IPS DF 4.7 (cell line): ENCODE data around the gene LIME1.

Experiments used
- DNase-seq: peaks from one replicate; pipeline ENCODE4 v3.0.0-alpha.2; 2013; ENCODE audit warnings: low spot score; ENCODE audit errors: extremely low read depth

Gene LIME1

DNA sequence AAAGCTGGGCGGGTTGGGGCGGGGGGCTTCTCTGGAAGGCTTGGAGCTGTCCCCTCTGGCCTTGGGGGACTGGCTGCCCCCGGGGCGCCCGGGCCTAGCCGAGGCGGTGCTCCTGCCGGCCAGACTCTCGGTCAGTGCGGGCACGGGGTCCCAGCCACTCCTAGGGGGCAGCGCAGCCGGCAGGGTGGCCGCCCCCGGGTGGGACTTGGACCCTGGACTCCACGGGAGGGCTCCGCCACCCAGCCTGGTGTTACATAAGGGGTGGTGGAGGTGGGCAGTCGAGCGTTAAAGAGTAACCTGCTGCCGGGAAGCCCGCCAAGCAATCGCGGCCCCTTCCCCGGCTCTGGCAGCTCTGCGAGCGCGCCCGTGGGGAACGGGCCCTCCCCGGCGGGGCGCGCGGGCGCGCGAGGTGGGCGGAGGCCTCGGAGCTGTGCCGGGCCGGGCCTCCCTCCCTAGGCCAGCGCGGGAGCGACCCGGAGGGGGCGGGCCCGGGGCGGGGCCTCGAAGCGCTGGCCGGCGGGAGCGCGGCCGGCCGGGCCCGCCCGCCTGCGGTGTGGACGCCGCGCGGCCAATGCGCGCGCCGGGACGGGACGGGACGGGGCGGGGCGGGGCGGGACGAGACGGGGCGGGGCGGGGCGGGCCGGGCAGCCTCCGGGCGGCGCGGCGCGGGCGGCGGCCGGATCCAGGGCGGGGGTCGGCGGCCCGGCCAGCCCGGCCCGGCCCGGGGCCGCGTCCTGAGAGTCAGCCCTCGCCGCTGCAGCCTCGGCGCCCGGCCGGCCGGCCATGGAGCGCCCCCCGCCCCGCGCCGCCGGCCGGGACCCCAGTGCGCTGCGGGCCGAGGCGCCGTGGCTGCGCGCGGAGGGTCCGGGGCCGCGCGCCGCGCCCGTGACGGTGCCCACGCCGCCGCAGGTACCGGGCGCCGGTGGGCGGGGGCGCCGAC, 2.9 kb downstream of the LIME1 start, which contains the start of gene SLC2A4RG:
SLC2A4RG (plus strand) TSS at position 647 of the 940 bp plus-strand sequence; CDS start at position 784, 137 bp downstream.
- no peak for DNase-seq

DNA sequence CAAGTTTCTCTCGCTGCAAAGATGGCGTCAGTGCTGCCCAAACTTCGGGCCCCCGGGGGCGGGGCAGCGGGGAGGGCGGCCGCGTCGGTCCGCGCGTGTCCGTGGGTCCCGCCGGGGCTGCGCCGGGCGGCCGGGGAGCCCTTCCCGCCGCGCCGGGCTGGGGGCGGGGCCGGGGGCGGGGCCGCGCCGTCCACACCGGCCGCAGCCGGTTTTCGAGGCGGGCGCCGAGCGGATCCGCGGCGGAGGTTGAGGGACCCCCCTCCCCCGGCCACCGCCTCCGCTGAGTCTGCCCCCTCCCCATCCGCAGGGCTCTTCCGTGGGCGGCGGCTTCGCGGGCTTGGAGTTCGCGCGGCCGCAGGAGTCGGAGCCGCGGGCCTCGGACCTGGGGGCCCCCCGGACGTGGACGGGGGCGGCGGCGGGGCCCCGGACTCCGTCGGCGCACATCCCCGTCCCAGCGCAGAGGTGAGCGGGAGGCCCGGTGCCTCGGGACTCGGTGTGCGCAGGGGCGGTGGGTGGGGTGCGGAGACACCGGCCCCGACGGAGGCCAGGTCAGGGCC, 3.7 kb downstream of the LIME1 start:
- no peak for DNase-seq

DNA sequence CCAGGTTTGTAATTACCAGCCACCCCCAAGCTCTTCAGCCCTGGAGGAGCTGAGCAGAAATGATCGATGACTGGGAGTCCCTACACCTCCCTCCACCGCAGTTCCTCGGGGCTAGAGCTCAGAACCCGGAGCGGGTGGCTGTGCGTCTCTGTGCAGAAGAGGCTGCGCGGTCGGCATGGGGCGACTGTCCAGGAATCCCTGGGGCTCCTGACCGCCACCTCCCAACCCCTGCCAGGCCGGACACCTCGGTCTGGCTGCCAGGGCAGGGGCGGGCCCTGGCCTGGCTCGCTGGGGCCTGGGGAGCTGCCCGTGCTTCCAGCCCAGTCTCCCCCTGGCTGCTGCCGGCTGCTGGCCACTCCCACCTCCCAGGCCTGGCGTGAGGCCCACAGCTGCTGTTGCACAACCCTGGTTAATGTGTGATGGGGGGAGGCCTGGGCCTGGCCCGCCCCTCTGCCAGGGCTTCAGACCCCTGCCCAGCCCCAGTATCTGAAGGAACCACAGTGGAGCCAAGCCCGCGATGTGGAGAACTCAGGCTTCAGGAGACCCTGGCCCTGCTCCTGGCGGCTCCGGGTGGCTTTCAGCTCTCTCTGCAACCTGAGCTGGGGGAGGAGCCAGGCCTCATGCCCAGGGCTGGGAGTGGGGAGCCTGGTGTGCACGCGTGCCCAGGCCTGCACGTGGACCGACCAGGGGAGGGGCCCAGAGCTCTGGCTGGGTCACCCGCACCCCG, 4.3 kb downstream of the LIME1 start:
- DNase-seq: no peak

DNA sequence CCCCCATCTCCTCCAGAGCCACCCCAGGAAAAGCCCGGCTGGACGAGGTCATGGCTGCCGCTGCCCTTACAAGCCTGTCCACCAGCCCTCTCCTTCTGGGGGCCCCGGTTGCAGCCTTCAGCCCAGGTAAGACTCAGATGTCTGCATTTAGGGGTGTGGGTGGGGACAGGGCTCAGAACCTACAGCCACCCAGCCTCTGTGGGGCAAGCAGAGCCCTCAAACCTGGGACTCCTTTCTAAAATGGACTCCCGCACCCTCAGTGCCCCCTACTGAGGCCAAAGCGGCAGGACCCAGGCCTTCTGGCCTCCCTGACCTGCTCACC, 4.9 kb downstream of the LIME1 start:
- no peak for DNase-seq

DNA sequence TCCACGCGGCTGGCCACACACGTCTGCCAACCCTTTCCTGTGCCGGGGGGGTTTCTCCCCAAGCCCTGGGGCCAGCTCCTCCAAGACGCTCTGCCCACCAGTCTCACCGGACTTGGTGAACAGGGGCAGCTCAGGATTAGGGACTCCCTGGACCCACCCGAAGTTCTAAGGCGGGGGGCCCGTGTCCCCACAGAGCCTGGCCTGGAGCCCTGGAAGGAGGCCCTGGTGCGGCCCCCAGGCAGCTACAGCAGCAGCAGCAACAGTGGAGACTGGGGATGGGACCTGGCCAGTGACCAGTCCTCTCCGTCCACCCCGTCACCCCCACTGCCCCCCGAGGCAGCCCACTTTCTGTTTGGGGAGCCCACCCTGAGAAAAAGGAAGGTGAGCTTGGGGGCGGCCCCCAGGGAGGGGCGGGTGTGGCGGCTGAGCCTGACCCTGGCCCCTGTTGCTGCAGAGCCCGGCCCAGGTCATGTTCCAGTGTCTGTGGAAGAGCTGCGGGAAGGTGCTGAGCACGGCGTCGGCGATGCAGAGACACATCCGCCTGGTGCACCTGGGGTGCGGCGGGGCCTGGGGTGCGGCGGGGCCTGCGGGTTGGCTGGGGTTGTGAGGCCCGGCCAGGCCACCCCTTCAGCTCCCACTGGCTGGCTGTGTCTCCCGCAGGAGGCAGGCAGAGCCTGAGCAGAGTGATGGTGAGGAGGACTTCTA, 5.4 kb downstream of the LIME1 start:
- no peak for DNase-seq

DNA sequence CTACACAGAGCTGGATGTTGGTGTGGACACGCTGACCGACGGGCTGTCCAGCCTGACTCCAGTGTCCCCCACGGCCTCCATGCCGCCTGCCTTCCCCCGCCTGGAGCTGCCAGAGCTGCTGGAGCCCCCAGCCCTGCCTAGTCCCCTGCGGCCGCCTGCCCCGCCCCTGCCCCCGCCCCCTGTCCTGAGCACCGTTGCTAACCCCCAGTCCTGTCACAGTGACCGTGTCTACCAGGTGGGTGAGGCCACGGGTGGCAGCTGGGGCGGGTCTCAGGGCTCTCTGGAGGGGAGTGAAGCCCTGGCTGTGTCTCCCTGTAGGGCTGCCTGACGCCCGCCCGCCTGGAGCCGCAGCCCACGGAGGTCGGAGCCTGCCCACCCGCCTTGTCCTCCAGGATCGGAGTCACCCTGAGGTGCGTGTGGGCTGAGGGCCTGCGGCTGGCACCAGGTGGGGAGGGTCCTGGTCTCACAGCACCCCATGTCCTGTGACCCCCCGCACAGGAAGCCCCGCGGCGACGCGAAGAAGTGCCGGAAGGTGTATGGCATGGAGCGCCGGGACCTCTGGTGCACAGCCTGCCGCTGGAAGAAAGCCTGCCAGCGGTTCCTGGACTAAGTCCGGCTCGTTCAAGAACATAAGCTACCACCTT, 6.0 kb downstream of the LIME1 start:
- DNase-seq: no peak

DNA sequence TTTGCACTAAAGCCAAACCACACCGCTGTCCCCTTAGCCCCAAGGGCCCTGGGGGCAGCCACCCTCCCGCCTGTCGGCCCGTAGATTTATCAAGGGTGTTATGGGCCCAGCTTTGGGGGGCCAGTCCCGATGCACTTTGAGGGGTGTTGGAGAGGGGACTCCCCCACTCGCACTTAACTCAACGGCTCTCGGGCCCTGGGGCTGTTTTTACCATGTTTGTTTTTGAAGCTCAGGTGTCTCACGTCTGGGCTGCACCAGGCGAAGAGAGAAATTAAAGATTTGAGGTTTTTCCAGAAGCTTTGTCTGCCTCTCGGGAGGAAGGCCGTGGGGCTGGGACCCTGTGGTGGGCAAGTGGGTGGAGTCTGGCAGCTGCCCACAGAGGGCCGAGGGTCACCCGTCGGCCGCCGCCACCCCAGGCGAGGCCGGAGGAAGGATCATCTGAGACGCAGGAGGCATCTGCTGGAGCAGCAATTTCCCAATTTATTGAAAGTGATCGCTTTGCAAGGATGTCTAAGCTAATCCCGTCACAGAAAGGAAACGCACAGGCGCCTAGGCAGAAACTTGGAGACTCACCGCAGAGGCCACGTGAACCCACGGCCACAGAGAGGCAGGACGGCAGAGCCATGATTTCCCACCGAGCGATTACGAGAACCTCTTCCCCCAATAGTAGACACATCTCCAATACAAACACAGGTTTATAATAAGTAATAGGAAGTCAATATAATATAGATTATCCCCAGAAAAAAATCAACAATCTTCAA, 6.9 kb downstream of the LIME1 start:
- no peak for DNase-seq

DNA sequence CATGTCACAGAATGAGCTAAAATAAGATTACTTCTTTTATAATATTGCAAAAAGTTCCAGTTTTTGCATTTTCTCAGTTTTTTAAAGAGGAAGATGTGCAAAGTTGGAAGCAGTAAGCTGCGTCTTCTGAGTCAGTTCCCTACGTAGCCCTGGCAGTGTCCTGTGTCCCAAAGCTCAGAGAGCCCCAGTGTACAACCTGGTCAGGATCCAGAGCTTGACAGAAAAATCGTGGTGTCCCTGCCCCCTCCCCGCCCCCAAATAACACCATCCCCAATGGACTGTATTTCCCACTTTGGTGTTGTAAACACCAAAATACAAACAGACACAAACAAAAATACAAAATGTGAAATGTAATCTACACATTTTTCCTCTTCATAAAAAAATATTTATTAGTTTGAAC, 7.7 kb downstream of the LIME1 start:
- DNase-seq: no peak

DNA sequence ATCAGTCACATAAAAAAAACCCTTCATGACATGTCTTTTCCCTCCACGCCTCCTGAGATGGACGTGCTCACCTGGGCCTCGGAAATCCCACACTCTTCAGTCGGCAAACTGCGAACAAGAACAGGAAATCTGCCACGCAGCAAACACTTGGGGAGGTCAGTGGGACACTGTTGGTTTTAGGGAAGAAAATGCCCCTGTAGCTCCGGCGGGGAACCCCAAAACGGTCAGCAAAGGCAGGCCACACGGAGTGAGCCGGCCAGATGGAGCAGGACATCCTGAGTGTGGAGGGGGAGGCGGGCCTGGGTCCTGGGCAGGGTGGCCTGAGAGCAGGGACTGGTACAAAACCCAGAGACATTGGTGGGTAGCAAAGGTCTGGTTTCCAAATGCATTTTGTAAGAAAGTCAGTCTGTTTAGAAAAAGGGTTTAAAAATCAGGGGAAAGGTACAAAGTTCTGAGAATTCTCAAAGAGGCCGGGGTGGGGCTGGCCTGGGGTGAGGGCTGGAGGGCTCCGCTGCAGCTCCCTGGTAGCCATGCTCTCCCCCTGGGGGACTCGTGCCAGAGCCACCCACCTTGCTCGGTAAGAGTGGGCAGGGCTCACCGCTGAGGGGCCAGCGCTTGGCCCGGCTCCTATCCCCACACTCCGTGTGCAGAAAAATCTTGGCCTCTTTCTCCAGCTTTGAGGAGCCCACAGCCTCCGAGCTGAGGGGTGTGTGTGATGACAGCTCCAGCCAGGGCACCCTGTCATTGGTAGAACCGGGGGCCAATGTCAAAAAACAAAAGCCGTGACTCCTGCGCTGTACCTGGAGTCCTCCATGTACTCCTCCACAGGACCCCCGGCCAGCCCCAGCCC, 8.3 kb downstream of the LIME1 start:
- no peak for DNase-seq

DNA sequence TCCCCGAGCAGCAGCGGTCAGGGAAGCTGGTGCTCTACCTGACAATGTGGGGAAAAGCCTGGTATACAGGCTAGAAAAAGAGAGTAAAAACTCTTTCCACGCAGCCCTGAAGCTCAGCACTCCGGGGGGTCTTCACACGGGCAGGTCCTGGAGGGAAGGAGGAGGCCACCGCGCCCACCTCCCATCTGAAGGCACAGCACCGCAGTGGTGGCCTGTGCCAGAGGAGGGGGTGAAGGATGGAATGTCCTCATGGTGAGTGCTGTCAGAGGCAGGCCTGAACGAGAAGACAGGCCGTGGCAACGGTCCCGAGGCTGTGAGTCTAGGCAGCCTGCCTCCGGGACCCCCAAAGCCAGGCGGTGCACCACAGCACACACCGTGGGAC, 9.0 kb downstream of the LIME1 start:
- DNase-seq: no peak

DNA sequence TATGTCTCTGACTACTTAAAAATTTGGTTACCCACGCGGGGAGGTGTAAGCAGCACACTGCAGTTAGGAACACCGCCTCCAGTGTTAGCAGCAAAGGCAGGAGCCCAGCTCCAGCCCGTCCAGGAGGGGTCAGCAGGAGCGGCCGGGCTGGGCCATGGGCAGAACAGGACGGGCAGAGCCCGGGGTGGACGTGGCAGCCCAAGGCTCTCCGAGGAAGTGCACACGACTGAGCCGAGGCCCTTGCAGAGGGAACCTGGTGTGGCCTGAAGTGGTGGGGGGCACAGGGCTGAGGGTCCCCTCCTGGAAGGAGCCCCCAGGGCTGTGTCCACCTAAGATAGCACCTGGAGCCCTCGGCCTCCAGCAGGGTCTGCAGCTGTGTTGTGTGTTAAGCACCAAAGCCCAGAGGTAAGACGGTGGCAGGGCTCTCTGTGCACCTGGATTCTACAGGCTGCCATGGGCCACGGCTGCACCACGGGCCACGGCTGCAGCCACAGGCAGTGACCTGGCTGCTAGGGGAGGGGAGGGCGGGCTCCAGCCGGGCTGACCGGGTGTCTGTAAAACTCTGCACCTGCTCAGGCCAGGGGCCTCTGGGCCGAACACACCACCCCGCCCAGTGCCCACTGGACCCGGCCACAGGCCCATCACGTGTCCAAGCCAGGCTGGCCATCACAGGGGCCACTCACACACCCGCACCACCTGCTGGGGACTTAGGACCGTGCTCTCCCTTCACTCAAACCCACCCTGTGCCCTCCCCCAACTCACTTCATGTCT, 9.7 kb downstream of the LIME1 start:
- DNase-seq: no peak

DNA sequence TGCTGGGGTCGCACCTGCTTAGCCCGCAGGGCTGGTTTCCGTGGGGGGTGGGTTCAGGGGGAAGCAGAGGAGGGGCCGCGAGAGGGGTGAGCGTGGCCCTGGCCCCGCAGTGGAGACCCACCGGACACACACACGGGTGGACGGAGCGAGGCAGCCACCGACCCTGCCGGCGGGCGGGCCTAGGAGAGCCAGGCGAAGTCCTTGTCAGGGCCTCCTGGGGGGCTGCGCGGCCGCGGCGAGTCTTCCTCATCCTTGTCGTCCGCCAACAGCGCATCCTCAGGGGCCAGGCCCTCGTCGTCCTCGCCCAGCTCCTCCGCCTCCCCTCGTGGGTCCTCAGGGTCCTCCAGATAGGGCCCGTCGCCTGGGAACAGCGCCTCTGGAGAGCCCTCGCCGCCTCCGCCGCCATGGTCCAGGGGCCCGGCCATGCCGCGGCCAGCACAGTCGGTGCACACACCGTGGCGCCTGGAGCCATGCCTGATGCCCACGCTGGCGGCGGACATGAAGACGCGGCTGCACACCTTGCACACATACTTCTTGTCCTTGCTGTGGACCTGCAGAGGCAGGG, 10.4 kb downstream of the LIME1 start:
- DNase-seq: no peak

DNA sequence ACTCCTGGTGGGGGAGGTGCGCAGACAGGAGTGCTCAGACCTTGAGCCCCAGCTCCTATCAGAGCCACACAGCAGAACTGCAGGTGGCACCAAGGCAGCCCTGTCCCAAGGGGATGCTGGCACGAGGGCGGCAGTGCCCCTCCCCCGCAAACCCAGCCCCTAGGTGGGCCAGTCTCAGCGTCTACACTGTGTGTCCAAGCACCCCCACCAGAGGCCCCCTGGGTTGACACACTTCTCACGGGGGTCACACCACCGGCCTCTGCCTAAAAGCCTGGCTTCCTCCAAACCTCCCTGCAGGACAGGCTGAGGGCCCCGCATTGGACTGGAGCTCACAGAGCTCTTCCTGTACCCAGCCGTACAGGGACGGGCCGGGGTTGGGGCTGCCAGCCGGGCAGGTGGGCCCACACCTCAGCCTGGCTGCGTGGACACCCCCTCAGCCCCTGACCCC, 11.2 kb downstream of the LIME1 start:
- no peak for DNase-seq

DNA sequence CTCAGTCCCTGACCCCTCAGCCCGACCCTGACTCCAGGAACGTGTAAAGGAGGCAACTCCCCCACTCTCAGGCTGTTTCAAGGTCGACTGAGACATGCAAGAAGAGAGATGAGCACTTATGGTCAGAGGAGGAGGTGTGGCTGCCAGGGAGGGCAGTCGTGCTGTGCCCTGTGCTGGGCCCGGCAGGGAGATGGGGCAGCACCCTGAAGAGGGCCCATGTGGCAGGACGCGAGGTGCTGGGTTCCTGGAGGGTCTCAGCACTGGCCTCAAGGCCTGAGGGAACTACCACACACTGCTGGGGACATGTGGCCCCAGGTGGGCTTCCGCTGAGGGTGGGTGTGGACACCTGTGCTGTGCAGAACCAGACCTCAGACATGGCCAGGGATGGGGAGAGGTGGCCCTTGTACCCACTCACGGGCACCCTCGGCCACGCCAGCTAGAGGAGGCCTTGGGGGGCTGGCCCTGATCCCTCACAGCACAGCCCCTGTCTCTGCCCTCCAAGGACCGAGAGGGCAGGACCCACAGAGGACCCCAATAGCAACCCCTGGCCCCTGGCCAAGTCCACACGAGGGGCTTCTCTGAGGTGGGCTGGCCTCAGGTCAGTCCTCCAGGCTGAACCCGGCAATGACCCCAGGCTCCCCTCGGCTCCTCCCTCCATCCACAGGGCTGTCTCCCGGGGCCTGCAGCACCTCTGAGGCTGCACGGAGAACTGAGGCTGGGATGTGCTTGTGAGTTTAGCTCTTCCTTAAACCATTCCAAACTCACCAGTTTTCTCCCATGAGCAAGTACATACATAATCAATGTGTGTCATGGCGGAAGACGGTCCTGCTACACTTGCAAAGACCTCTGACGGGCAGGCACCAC, 11.8 kb downstream of the LIME1 start:
- no peak for DNase-seq

DNA sequence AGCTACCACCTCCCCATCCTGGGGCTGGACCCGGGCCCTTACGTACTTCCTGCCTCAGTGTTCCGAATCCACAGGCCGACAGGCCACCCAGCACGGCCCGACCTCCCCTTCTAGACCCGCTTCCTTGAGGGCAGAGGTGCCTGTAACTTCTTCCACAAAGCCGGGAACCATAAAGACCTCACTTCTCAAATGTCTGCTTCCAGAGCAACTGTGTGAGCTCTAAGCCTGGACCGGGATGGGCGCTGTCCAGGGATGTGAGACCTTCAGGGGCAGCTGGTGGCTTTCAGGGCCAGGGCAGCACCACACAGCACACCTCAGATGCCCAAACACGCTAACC, 12.4 kb downstream of the LIME1 start:
- no peak for DNase-seq

DNA sequence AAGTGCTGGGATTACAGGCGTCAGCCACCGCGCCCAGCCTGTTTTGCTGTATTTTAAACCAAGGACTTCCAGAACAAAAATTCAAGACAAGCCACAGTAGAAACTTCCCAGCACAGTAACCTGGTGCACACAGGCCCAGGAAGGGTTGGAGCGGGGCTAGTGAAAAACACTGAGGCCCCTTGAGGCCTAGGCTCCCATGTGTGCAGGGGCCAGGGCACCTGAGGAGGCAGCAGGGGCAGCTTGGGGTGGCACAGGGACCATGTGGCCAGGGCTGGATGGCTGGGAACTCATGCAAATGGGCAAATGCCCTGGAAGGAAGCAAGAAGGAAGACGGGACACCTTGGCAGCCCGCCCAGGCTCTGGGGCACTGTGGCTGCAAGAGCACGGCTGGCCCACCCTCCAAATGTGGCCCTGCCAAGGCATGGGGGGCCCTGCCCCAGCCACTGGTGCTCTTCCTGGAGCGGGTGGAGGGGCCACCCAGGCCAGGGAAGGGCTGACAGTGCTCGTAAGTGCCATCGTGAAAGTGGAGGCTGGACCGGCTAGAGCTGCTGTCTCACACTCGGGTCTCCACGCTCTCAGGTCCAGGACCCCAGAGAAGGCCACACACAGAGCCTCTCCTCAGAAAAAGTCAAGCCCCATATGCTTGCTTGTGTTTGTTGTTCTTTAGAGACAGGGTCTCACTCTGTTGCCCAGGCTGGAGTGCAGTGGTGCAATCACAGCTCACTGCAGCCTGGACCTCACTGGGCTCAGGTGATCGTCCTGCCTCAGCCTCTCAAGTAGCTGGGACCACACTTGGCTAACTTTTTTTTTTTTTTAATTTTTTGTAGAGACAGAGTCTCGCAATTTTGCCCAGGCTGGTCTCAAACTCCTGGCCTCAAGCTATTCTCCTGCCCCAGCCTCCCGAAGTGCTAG, 13.4 kb downstream of the LIME1 start:
- DNase-seq: no peak
